Measurements from ENCODE around the gene ITGB3. TPM values are rescaled to one million over a fixed set of nuclear protein-coding genes. Genes with fewer than 3 reads are reported as not detected.

ITGB3 gene

Small RNA genes lying within 50 kb of the gene (small RNA-seq; reads per million reads assigned to genes)
- not detected for gene RNU7-186P (ENCODE audit: insufficient read depth)
